NCI-H524 treated with DMSO at 0.1 percent for 48 hours (cell line): Measurements from ENCODE around the gene TRPV3.
"Not testable (repeated sequence)": the region's sequence is repeated elsewhere in the genome, so short reads cannot be mapped to it uniquely, and the experiment has no call there.

ENCODE experiments used
- DNase-seq: peaks from one replicate; lab custom pipeline; 2025; lab: John Stamatoyannopoulos, UW

The TRPV3 gene

DNA sequence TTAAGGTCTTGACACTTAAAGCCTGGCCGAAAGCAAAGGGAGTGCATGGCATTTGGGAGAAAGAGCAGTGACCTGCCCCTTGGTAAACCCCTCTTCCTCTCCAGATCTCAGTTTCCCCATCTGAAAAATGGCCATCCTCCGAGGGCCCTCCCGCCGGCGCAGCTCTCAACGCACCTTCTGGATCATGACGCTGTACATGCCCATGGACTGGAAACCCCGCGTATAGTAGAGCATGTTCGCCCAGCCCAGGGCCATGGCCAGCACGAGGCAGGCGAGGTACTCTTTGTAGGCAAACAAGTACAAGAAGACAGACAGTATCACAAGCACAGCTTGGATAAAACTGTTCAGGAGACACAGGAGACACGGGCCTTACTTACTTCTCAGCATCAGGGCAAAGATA is 33.6 kb downstream of the TRPV3 start:
- no peak for DNase-seq

DNA sequence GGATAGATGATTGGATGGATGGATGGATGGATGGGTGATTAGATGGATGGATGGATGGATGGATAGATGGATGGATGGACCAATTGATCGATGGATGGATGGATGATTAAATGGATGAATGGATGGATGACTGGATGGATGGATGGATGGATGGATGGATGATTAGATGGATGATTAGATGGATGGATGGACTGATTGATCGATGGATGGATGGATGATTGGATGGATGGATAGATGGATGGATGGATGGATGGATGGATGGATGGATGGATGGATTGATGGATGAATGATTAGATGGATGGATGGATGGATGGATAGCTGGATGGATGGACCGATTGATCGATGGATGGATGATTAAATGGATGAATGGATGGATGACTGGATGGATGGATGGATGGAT is 38.1 kb downstream of the TRPV3 start:
- not testable (repeated sequence) for DNase-seq

DNA sequence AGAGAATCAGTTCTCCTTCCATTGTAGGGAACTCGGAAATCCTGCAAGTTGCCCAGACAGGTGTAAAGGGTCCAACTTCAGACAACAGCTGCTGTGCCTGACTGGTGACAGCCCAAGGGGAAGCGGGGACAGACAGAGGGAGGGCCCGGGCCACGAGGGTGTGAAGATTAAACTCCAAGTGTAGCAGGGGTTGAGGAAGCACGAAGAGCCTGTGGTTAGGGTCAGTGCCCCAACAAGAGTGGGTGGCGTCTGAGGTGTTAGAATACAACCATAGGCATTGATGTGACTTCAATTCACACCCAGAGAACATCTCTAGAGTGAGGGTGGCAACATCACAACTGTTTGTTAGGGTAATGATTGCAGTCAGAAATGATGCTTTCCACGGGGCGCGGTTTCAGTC is 42.7 kb downstream of the TRPV3 start:
- no peak for DNase-seq

DNA sequence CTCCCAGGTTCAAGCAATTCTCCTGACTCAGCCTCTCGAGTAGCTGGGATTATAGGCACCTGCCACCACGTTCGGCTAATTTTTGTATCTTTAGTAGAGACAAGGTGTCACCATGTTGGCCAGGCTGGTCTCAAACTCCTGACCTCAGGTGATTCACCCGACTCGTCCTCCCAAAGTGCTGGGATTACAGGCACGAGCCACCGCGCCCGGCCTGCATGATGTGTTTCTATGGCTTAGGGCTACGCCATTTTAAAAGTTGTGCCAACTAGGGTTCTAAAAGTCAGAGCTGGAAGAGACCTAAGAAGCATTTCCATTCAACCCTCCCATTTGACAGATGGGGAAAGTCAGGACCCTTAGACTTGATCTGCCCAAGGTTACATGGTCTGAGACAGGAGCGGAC is 43.4 kb downstream of the TRPV3 start:
- DNase-seq, result not testable (repeated sequence)

DNA sequence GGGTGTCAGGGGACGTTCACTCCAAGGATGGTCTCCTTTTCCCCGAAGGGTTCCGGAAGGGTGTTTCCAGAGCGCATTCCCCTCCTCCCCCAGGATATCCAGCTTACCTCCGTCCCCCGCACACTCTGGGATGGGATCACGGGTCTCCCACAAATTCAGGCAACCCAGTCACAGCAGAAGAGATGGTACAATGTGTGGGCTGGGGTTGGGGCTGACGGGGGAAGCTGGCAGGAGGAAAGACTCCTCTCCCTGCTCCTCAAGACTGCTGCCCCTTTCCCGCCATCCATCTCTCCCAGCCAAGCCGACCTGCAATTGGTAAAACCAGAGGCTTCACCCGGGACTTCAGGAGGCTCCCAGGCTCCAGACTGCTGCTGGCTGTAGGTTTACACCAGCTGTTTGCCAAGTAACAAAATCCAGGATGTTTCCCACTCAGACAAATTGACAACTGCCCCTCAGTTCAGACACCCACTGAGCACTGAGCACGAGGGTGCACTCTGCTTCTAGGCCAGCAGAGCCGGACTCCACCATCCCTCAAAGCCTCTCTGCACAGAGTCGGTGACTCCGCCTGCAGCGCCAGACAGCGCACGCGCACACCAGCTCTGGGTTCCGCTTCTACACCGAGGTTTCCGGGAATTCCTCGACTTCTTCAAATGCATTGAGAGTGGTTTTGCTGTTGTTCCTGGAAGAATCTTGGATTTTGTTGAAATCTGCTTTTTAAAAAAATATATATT is 44.1 kb downstream of the TRPV3 start:
- DNase-seq, result no peak

DNA sequence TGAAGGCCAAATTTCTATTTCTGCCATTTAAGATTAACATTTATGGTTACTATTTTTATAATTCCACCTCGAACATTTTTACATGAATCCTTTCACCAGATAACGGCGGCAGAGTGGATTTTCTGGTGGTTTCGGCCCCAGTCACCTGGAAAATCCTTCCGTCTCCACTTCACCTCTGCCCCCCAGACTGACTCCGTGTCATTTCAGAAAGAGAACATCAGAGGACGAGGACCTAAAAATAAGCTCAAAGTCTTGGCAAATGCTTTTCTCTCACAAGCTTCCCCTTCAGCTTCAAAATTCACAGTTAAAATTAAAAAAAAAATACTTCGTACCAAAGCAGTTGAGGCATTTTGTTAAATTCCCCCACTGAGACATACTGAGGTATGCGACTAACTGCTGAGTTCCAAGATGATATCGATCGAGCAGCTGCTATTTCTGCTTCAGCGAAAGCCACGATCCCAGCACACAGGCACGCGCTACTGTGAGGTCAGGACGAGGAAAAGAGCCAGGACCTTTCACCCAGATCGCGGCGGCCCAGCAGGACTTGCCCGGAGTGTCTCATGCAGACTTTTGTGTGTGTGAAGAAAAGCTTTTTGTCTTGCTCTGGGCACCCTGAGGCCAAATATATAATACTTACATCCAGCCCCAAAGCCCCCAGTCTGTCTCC is 45.0 kb downstream of the TRPV3 start:
- DNase-seq, result no peak

DNA sequence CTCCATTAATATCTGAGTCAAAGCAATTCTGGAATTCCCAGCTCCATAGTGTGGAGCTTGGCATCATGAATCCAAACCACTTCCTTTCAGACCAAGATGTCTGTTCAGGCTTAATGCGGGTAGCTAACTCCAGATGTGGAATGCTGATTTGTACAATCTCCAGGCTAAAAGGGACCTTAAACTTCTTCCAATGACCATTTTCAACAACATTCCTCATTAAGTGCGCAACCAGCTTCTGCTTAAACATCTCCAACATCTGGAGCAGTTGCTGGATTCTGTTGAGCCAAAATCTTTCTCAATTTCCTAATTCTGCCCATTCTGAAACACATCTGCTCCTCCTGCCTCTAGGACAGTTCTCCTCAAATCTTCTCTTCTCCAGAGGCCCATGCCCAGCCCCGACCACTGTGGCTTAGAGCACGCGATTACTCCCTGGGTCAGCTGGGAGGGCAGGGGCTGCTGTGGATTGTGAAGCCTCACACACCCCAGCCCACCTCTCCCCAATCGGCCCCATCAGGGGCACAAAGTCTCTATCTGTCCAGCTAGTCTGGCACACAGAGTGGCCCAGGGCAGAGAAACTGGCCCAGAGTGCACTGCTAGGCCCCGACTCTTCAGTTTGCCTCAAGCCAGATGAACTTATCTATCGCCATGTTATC is 45.6 kb downstream of the TRPV3 start:
- no peak for DNase-seq

DNA sequence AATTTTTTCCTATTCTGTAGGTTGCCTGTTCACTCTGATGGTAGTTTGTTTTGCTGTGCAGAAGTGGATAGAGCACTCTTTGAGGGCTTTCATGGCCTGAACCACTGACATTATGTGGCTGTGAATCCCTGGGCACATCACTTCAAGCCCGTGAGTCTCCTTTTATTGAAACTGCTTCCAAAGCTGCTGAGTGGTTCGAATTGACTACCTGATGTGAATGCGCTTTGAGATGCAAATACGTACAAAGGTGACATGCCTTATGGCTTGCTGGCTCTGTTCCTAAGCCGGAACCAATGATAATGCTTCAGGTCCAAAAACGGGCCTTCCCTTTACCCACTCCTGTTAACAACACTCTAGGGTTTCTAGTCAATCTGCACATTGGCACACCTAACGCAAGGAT is 47.5 kb downstream of the TRPV3 start:
- no peak for DNase-seq

DNA sequence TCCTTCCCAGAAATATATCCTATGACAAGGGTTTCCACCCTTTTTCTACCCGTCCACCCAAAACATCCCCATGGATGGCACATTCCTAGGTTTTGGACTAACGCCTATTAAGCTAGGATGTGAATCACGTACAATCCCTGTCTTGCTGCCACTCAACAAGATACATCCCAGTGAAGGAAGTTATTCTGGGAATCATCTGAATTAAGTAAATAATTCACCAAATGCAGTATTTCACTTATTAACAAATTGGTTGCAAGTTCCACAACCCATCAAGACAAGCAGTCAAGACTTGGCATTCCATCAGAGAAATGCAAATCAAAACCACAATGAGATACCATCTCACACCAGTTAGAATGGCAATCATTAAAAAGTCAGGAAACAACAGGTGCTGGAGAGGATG is 49.7 kb downstream of the TRPV3 start:
- DNase-seq, result no peak

DNA sequence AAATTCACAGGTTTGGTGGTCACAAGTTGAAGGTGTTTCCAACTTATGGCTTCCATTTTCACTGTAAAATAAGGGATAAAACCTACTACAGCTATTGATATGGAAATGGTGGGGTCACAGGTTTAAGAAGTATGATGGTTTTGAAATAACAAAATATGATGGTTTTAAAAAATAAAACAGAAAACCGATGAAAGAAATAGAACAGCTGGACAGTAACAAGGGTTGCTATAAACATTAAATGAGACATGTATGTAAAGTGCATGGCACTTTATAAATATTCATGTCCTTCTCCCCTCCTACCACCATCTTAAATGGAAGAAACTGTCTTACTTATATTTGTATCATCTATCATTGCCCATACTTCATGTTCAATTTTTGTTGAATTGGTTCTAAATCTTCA is 50.5 kb downstream of the TRPV3 start:
- no peak for DNase-seq

DNA sequence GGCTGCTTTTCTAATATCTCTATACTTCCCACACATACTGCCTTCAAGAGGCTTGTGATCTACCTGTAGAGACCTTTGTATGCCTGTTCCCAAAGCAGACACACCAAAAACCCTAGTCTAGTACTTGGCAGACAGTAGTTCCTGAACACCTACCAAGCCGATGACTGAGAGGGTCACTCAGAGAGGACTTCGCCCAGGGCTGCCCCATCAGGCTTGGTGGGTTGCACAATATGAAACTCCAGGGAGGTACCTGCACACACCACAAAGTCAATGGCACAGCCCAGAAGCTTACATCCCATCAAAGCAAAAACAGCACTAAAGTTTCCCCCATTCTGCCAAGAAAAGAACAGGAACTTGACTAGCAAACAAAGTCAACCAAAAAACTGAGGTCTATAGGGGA is 51.6 kb downstream of the TRPV3 start:
- no peak for DNase-seq

DNA sequence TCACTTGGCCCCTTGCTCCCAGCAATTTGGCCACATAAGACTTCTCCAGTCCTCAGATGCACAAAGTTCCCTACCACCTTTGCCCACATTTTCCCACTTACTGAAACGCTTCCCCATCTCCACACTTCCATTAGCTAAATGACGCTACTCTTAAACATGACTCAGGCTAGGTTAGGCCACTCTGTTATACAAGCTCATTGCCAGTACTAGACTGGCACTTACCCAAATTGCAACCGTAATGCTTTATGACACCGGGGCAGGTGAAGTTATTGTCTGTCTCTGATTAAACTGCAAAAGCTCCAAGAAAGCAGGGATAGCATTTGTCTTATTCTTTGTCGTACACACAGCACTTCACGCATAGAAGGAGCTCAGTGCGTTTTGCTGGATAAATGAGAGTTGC is 52.6 kb downstream of the TRPV3 start:
- DNase-seq, result no peak

DNA sequence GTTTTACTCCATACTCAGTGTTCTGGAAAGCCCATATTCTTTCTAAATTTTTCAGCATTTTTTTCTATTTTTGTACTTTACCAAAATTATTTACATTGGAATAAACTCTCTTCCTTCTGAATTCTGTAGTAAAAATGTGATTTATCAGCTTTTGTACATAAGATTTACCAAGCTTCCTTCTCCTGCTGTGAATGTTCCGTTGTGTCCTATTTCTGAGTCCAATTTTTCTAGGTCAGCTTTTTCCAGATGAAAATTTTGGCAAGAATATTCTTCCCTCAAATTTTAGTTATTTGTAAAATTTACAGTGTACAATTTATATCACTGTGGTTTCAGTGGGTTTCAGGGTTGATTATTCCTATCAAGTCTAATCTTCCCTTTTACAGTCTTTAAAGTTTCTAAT is 54.3 kb downstream of the TRPV3 start:
- DNase-seq, result no peak

DNA sequence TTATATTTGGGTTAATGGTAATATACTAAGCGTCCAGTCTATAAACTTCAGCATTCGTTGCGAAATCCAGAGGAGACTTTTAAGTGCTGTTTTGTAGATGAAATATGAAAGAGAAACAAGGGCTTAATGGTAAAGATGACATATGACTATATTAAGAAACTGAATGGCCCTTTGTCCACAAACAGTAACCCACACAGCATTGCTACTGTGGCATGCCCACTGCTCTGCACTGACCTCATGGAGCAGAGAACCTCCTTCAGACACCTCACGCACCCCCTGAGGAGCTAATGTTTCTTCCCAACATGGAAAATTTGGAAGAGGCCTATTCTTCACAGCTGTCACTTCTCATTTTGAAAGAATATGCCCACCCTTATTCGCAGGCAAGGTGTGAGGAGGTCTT is 55.1 kb downstream of the TRPV3 start:
- no peak for DNase-seq

DNA sequence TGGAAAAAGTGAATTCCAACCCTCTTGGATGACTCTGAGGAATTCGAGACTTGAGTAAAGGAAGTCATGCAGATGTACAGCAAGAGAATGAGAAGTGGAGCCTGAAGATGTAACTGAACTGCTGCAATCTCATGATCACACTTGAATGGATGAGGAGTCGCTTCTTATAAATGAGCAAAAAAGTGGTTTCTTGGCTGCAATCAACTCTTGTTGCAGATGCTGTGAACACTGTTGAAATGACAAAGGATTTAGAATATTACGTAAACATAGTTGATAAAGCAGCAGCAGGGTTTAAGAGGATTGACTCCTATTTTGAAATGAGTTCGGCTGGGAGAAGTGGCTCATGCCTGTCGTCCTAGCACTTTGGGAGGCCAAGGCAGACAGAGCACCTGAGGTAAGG is 56.3 kb downstream of the TRPV3 start:
- no peak for DNase-seq

DNA sequence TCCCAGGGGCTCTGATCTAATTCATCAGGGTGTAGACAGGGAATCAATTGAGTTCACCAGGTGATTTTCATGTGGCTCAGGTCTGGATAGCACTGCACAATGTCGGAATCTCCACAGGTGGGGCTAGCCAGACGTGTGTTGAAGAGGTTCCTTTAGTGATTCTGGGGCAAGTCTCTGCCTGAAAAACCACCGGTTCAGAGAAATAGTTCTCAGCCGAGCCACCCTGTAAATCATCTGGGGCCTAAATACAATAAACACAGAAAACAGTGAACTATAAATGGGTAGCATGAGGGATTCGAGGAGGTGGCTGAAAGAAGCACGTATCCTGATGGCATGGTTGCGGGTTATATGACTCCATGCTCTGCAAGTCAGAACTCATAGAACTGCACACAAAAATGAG is 60.5 kb downstream of the TRPV3 start:
- DNase-seq, result no peak

DNA sequence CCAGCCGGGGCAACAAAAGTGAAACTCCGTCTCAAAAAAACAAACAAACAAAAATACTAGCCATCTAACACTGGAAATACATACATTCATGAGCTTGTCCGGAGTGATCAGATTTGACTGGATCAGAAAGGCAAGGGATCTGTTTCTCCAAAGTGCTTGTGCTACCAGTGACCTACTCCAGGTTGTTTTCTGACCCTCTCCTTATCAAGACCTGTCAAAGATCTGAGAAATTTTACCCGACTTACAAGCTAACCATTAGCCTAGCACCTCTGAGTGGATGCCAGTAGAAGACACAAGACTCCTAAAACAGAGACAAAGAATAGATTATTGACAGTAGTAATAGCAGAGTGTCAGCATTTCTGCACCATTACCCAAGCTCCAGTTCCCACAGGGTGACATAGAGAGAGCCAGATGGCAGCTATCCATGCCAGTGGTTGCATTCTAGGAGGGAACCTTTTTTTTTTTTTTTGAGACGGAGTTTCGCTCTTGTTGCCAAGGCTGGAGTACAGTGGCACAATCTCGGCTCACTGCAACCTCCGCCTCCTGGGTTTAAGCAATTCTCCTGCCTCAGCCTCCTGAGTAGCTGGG is 72.0 kb downstream of the TRPV3 start:
- no peak for DNase-seq

DNA sequence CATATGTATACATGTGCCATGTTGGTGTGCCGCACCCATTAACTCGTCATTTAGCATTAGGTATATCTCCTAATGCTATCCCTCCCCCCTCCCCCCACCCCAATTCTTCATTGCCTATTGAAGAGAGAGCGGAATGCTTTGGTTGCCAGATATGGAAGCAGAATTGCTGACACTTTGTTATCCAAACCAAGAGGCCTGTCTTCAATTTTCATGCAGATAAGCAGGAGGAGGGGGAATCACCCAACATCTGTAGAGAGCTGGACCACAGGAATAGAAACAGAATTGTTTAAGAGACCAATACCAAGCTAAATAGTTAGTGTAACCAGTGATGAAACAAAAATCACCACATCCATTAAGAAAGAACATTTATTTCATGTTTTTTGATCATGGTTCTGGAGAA is 74.8 kb downstream of the TRPV3 start:
- DNase-seq, result no peak

DNA sequence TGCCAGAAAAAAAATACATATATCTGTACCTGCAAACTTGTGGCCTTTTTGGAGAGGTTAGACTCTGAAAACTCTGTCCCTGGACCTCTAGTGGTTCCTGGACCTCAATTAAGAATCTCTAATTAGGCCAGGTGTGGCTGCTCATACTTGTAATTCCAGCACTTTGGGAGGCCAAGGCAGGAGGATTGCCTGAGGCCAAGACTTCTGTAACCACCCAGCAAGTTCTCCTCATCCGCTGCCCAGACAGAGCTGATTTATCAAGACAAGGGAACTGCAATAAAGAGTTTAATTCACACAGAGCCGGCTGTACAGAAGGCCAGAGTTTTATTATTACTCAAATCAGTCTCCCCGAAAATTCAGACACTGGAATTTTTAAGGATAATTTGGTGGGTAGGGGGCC is 77.6 kb downstream of the TRPV3 start:
- DNase-seq, result no peak

DNA sequence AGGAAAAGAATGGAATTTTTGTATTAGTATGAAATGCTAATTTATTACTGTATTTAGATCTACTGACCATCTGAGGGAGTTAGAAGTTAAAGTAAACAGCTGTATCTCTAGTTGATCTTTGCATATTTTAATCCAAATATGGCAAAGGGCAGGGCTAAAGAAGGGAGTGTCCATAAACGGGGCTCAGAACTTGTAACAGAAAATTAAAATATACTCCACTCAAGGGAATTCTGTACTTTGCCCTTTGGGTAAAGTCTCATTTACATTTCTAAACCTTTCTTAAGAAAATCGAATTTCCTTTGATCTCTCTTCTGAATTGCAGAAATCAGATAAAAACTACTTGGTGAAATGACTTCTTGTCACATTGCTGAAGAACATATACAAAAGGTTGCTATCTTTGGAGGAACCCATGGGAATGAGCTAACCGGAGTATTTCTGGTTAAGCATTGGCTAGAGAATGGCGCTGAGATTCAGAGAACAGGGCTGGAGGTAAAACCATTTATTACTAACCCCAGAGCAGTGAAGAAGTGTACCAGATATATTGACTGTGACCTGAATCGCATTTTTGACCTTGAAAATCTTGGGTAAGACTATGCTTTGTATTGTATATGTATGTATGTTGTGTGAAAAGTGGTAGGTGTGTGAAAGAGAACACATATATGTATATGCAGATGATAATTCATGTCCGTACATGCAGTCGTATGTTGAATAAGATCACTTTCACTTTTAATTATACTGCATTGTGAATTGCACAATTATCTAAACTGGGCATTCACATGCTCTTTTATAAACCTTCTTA is 81.6 kb downstream of the TRPV3 start, which contains the start of gene ASPA:
ASPA (plus strand) TSS at position 186 of the 799 bp plus-strand sequence; CDS start at position 349, 163 bp downstream.
- no peak for DNase-seq

DNA sequence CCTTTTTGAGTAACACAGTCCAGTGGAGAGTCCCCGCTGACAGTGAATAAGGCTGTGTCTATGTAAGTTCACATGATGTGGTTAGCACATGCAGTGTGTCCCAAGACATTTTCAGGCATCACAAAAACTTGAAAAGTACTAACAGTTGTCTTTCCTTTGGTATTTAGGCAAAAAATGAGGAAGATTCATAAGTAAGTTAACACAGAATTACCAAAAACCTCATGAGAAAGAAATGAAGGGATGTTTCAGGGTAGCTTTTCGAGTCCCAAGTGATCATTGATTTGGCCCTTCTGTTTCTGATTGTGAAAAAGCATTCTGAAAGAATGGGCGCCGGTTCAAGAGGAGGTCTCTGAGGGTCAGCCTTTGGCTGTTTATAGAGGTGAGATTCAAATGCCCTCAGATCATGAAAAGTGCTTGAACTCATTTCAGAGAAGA is 82.3 kb downstream of the TRPV3 start:
- no peak for DNase-seq

DNA sequence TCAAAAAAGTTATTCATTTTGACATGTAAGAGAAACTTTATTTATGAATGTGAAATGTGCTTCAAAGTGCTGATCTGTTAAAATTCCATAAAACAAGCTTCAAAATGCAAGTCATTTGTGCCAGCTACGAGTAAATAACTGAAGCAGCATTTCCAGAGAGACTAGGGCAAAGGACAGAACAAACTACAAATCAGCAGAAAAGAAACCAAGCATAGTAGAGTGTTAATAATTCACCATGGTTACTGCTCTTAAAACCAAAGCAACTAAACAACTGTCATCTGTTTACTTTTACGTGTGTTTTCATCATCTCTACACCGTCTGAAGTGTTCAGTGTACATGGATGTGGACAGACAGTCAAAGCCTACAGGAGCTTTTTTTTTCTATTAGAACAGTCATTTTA is 83.4 kb downstream of the TRPV3 start:
- DNase-seq, result no peak
